Raji (cell line): ENCODE results near the gene BUB1B.

Experiments
- POLR2A ChIP-seq: IDR thresholded peaks from 2 replicates; pipeline ENCODE4 v1.6.1; 2011; ENCODE audit warnings: low read depth, low read length, control low read depth; ENCODE audit not compliant: insufficient read depth

The BUB1B gene

GRCh38 chr15:40160689-40161688 lies at the start of gene BUB1B:
Gene BUB1B, plus strand, starts transcription at chr15:40161069. Its CDS starts 152 bp downstream, at chr15:40161221.
- TF ChIP-seq POLR2A = peak; percentile 91

- TF ChIP-seq POLR2A = no peak
Measured at GRCh38 chr15:40111888-40112287, 49.0 kb upstream of the BUB1B start.

GRCh38 chr15:40112789-40113188 lies 48.1 kb upstream of the BUB1B start:
- TF ChIP-seq POLR2A = no peak

GRCh38 chr15:40114218-40114617 lies 46.7 kb upstream of the BUB1B start:
- no peak for TF ChIP-seq POLR2A

GRCh38 chr15:40115670-40116093 lies 45.2 kb upstream of the BUB1B start:
- TF ChIP-seq POLR2A = peak; percentile 58

GRCh38 chr15:40118473-40118872 lies 42.4 kb upstream of the BUB1B start:
- TF ChIP-seq POLR2A = no peak

- TF ChIP-seq POLR2A = no peak
Measured at GRCh38 chr15:40121911-40122638, 38.8 kb upstream of the BUB1B start.

- TF ChIP-seq POLR2A = no peak
Measured at GRCh38 chr15:40125950-40126349, 34.9 kb upstream of the BUB1B start.

GRCh38 chr15:40128766-40129660 lies 31.9 kb upstream of the BUB1B start:
- TF ChIP-seq POLR2A = no peak

GRCh38 chr15:40130118-40130517 lies 30.8 kb upstream of the BUB1B start:
- no peak for TF ChIP-seq POLR2A

GRCh38 chr15:40130799-40131502 lies 29.9 kb upstream of the BUB1B start:
- TF ChIP-seq POLR2A = no peak

- TF ChIP-seq POLR2A = no peak
Measured at GRCh38 chr15:40133544-40133943, 27.3 kb upstream of the BUB1B start.

GRCh38 chr15:40134885-40135284 lies 26.0 kb upstream of the BUB1B start:
- TF ChIP-seq POLR2A = no peak
